Erythroblast (primary cell): ENCODE data around the gene ACTR10.

Experiments
- GATA1 ChIP-seq: IDR thresholded peaks from 2 replicates; pipeline ENCODE4 v1.6.1; 2011; ENCODE audit warnings: low read depth, mild to moderate bottlenecking, control low read depth, low read length, moderate library complexity
- POLR2A ChIP-seq: IDR thresholded peaks from 2 replicates; pipeline ENCODE4 v1.6.1; 2011; ENCODE audit warnings: mild to moderate bottlenecking, low read length

DNA sequence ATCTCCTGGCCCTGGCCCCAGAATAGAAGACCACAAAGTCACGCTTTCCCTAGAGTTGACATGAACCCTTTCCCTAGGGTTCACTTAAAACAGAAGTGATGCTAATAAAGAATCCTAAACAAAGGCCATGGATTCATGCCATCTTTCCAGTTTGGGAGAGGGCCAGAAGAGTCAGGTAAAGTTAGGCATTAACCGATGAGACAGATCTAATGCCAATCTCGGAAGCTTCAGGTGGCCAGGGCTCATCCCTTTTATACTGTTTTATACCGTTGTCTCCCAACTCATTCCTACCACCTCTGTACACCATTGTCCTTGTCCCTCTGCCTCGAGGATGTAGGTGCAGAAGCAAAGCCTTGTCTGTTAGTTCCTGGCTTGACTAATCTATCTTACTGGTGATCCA lies 22.8 kb upstream of the ACTR10 start:
- TF ChIP-seq POLR2A (no peak), GATA1 (no peak)
